Peyer's patch (tissue), 4 donors: Measurements from ENCODE around the gene ING1. TPM values are rescaled to one million over a fixed set of nuclear protein-coding genes. Genes with fewer than 3 reads are reported as not detected.
A peak's percentile ranks its signal among the peaks of the same experiment; 100 is the strongest.

Experiments used
- DNase-seq, 3 donors: peaks; one replicate each; pipeline ENCODE4 v3.0.0-alpha.2; 2017 to 2019
- H3K27ac ChIP-seq, 4 donors: fragments of 200-600 bp; sonication (generic); one replicate each; pipeline ENCODE4 v1.5.1; 2016 to 2019
- H3K27me3 ChIP-seq, 2 donors: fragments of 200-600 bp; sonication (generic); one replicate each; pipeline ENCODE4 v1.5.1; 2019
- H3K36me3 ChIP-seq, 3 donors: fragments of 200-600 bp; sonication (generic); one replicate each; pipeline ENCODE4 v1.5.1; 2016 to 2019
- H3K4me1 ChIP-seq, 4 donors: fragments of 200-600 bp; sonication (generic); one replicate each; pipeline ENCODE4 v1.5.1; 2016 to 2019
- H3K4me3 ChIP-seq, 4 donors: fragments of 200-600 bp; sonication (generic); 1 replicate in 3 of 4; 2 replicates in 1 of 4; pipeline ENCODE4 v1.5.1; 2016 to 2019; ENCODE audit warnings: mild to moderate bottlenecking in 1 of 4
- H3K9me3 ChIP-seq, 4 donors: fragments of 200-600 bp; sonication (generic); one replicate each; pipeline ENCODE4 v1.5.1; 2016 to 2019; ENCODE audit warnings: mild to moderate bottlenecking in 1 of 4
- CTCF ChIP-seq, 6 experiments: fragments of 450-650 bp in 4 of 6; fragments of 200-600 bp in 2 of 6; sonication (generic) in 1 of 6; IDR thresholded peaks; one replicate each; pipeline ENCODE4 v1.5.1; 2017 to 2019; ENCODE audit warnings: antibody characterized with exemption in 6 of 6, mild to moderate bottlenecking in 3 of 6, moderate library complexity in 1 of 6
- POLR2A ChIP-seq, 2 donors: fragments of 450-650 bp; IDR thresholded peaks; one replicate each; pipeline ENCODE4 v1.5.1; 2017; ENCODE audit warnings: antibody characterized with exemption in 2 of 2, mild to moderate bottlenecking in 2 of 2, moderate library complexity in 2 of 2
- total RNA-seq, 4 donors: library from RNA; depleted of rRNA; stranded (reverse); fragments of >200 nt; gene quantifications; one replicate each; pipeline ENCODE4 v1.1.0, GENCODE V29; 2016

Gene ING1
- total RNA-seq, 4 donors from 2014 or later: 7.4 to 40.4 (median 21.7) TPM

GRCh38 chr13:110713981-110714796 lies 689 bp downstream of the ING1 start:
- TF ChIP-seq CTCF (IDR thresholded peaks at IDR 0.05): peak in 4 of 6 experiments; percentile 7 to 30 (median 14)
- no peak for TF ChIP-seq POLR2A (IDR thresholded peaks at IDR 0.05)
- peak; percentile 72 to 90 (median 76) for DNase-seq
- Histone ChIP-seq H3K27ac (peak overlapping the region; percentile 98 to 99 (median 99)), H3K27me3 (no peaks in the 10 kb centered on the region), H3K4me3 (peak overlapping the region; percentile 71 to 94 (median 78)), H3K4me1 (peaks cover 0 to 26% (median 5%) of the 10 kb centered on the region in 4 donors), H3K9me3 (no peaks in the 10 kb centered on the region), H3K36me3 (peaks cover 0 to 4% (median 0%) of the 10 kb centered on the region in 3 donors)

- no peaks in the 10 kb centered on the region for H3K9me3 ChIP-seq
- no peaks in the 10 kb centered on the region for H3K27me3 ChIP-seq
- TF ChIP-seq POLR2A (IDR thresholded peaks at IDR 0.05) (peak; percentile 100), CTCF (IDR thresholded peaks at IDR 0.05) (no peak)
- peaks cover 0 to 11% (median 0%) of the 10 kb centered on the region in 3 donors for H3K36me3 ChIP-seq
- DNase-seq: peak; percentile 49 to 79 (median 75)
- peaks cover 0 to 26% (median 5%) of the 10 kb centered on the region in 4 donors for H3K4me1 ChIP-seq
- peak overlapping the region; percentile 71 to 94 (median 78) for H3K4me3 ChIP-seq
- H3K27ac ChIP-seq: peak overlapping the region; percentile 98 to 99 (median 99)
Observed at GRCh38 chr13:110714797-110715394, 1.4 kb downstream of the ING1 start.

- peak overlapping the region; percentile 98 to 99 (median 99) for H3K27ac ChIP-seq
- DNase-seq: peak; percentile 97 to 99 (median 98)
- no peaks in the 10 kb centered on the region for H3K9me3 ChIP-seq
- peak; percentile 91 to 93 for TF ChIP-seq POLR2A (IDR thresholded peaks at IDR 0.05)
- peak in 4 of 6 experiments; percentile 18 to 31 (median 26) for TF ChIP-seq CTCF (IDR thresholded peaks at IDR 0.05)
- H3K27me3 ChIP-seq: no peaks in the 10 kb centered on the region
- peak overlapping the region; percentile 71 to 94 (median 79) for H3K4me3 ChIP-seq
- peaks cover 0 to 18% (median 0%) of the 10 kb centered on the region in 3 donors for H3K36me3 ChIP-seq
- H3K4me1 ChIP-seq: peaks cover 0 to 26% (median 5%) of the 10 kb centered on the region in 4 donors
Observed at GRCh38 chr13:110715395-110716246, 2.1 kb downstream of the ING1 start.

DNA sequence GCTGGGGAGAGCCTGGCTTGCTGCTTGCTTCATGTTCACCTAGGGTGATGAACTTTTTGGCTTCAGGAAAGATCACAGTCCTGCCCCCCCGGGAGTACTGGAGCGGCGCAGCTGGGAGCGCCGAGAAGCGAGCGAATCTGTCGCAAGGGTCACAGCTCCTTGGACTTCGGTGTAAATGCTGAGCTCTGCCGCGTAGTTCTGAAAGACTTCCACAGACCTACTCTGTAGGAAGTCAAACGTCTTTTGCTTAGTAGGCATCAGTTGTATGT lies 2.7 kb downstream of the ING1 start:
- Histone ChIP-seq H3K27me3 (no peaks in the 10 kb centered on the region), H3K9me3 (no peaks in the 10 kb centered on the region), H3K4me3 (peak overlapping the region; percentile 55 to 74 (median 68)), H3K4me1 (peaks cover 0 to 23% (median 5%) of the 10 kb centered on the region in 4 donors), H3K27ac (peak overlapping the region; percentile 77 to 93 (median 90)), H3K36me3 (peaks cover 0 to 22% (median 0%) of the 10 kb centered on the region in 3 donors)
- no peak for TF ChIP-seq CTCF (IDR thresholded peaks at IDR 0.05)
- no peak for TF ChIP-seq POLR2A (IDR thresholded peaks at IDR 0.05)
- DNase-seq: peak in 2 of 3 donors; percentile 68 to 73

DNA sequence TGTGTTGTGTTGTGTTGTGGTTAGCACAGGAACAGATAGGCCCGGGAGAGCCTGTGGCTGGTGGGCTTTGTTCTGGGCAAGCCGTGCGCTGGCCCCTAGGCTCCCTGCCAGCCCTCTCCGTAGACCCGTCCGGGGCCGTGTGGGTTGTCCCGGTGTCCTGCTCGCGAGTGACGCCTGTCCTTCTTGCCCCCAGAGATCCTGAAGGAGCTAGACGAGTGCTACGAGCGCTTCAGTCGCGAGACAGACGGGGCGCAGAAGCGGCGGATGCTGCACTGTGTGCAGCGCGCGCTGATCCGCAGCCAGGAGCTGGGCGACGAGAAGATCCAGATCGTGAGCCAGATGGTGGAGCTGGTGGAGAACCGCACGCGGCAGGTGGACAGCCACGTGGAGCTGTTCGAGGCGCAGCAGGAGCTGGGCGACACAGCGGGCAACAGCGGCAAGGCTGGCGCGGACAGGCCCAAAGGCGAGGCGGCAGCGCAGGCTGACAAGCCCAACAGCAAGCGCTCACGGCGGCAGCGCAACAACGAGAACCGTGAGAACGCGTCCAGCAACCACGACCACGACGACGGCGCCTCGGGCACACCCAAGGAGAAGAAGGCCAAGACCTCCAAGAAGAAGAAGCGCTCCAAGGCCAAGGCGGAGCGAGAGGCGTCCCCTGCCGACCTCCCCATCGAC lies 5.7 kb downstream of the ING1 start:
- Histone ChIP-seq H3K36me3 (peaks cover 0 to 26% (median 0%) of the 10 kb centered on the region in 3 donors), H3K27me3 (no peaks in the 10 kb centered on the region), H3K4me3 (no peak overlapping the region), H3K9me3 (no peaks in the 10 kb centered on the region), H3K4me1 (peaks cover 0 to 26% (median 3%) of the 10 kb centered on the region in 4 donors), H3K27ac (no peak overlapping the region)
- no peak for DNase-seq
- TF ChIP-seq CTCF (IDR thresholded peaks at IDR 0.05) (no peak), POLR2A (IDR thresholded peaks at IDR 0.05) (no peak)
